BJ (cell line): ENCODE data around the gene MYO10. TPM values are rescaled to one million over a fixed set of nuclear protein-coding genes. Genes with fewer than 3 reads are reported as not detected.

Experiments
- CTCF ChIA-PET: fragments of 350-600 bp; formaldehyde crosslinking; extraction: SDS; loops from one replicate; lab custom pipeline; 2021; ENCODE audit warnings: antibody characterized with exemption, inconsistent platforms; lab: Yijun Ruan, JAX
- POLR2A ChIA-PET: fragments of 300-600 bp; sonication (Branson Sonifier 250); formaldehyde crosslinking; extraction: SDS; loops from one replicate; lab custom pipeline; 2021; ENCODE audit warnings: antibody characterized with exemption; lab: Charles Lee
- DNase-seq: peaks from one replicate; pipeline ENCODE4 v3.0.0-alpha.2; 2011; ENCODE audit warnings: low read depth
- H3K27me3 ChIP-seq: 2 replicates; pipeline ENCODE4 v1.6.0; 2011; ENCODE audit warnings: low read length; ENCODE audit not compliant: control insufficient read depth, insufficient read depth
- H3K36me3 ChIP-seq: 2 replicates; pipeline ENCODE4 v1.5.1; 2011; ENCODE audit warnings: low read length; ENCODE audit not compliant: control insufficient read depth, insufficient read depth
- H3K4me3 ChIP-seq: 2 replicates; pipeline ENCODE4 v1.5.1; 2011; ENCODE audit warnings: low read depth, mild to moderate bottlenecking, control low read depth, low read length
- polyA plus RNA-seq: library from polyadenylated mRNA; depleted of rRNA; stranded (reverse); fragments of >200 nt; gene quantifications from 2 replicates; pipeline ENCODE4 v1.2.3, GENCODE V29; 2011
- TF ChIP-seq, protein P1 (sequence below): IDR thresholded peaks from 2 replicates; pipeline ENCODE4 v1.5.1; 2011; ENCODE audit warnings: low read depth, mild to moderate bottlenecking, control low read depth, inconsistent platforms, low read length, moderate library complexity; ENCODE audit not compliant: insufficient read depth

Gene MYO10
- polyA plus RNA-seq, 1 experiment, result 17.1 TPM

DNA sequence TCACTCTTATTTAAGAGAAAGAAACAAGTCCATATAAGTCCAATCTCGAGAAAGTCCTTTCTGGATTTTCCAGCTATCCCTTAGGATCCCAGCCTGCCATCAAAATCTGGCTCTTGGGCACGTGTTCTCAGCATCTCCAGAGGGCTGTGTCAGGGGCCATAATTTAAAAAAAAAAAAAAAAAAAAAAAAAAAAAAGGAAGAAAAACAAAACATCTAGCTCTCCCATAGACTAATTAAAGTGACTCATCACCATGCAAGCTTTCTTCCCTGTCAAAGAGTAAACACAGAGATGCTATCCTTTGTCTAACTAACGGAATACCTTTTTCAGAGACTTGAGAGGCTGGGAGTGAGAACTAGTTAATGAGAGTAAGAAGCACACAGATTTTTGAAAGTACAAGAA, 44.9 kb upstream of the MYO10 start:
- TF ChIP-seq, protein P1, sequence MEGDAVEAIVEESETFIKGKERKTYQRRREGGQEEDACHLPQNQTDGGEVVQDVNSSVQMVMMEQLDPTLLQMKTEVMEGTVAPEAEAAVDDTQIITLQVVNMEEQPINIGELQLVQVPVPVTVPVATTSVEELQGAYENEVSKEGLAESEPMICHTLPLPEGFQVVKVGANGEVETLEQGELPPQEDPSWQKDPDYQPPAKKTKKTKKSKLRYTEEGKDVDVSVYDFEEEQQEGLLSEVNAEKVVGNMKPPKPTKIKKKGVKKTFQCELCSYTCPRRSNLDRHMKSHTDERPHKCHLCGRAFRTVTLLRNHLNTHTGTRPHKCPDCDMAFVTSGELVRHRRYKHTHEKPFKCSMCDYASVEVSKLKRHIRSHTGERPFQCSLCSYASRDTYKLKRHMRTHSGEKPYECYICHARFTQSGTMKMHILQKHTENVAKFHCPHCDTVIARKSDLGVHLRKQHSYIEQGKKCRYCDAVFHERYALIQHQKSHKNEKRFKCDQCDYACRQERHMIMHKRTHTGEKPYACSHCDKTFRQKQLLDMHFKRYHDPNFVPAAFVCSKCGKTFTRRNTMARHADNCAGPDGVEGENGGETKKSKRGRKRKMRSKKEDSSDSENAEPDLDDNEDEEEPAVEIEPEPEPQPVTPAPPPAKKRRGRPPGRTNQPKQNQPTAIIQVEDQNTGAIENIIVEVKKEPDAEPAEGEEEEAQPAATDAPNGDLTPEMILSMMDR, result no peak
- no peak overlapping the region for H3K4me3 ChIP-seq
- ChIA-PET POLR2A (interaction anchor here (0.6 kb wide), 1 partner anchor 77 kb away, joined by 9 read pairs; no protein-coding TSS in a partner anchor), CTCF (interaction anchor here (1.1 kb wide), 1 partner anchor 210 kb away, joined by 3 read pairs; no protein-coding TSS in a partner anchor)
- H3K27me3 ChIP-seq, result no peaks in the 10 kb centered on the region
- DNase-seq, result no peak
- H3K36me3 ChIP-seq, result no peaks in the 10 kb centered on the region

DNA sequence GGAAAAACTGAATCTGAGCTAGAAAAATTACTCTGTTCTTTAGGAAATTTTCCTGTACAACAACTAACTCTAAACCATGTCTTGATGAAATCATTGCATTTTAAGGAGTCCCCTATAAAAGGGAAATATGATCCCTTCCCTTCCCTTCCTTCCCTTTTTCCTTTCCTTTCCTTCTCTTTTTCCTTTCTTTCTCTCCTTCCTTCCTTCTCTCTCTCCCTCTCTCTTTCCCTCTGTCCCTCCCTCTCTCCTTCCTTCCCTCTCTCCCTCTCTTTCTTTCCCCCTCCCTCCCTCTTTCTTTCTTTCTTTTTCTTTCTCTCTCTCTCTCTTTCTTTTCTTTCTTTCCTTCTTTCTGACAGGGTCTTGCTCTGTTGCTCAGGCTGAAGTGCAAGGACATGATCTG, 42.2 kb upstream of the MYO10 start:
- no peak for DNase-seq
- Histone ChIP-seq H3K36me3 (no peaks in the 10 kb centered on the region; the same call in 1 of the 2 replicates), H3K27me3 (no peaks in the 10 kb centered on the region), H3K4me3 (no peak overlapping the region)
- ChIA-PET POLR2A (no interaction called here), CTCF (no interaction called here)
- TF ChIP-seq, protein P1, result no peak

DNA sequence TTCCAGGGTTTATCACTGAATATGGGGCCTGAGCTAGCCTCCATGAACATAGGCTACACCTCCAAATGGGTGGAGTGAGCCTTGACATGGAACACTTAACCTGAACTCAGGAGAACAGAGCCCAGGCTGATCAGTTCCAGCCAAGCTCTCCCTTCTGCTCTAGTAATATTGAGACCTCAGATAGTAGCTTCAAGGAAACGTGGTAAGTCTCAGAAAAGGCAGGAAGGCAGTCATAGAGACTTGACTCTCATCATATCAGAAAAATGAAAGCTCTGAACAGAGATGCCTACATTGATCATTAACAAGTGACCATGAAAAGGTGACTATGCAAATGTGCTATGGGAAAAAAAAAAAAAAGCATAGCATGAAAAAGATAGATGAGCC, 40.5 kb upstream of the MYO10 start:
- no peaks in the 10 kb centered on the region for H3K27me3 ChIP-seq
- POLR2A ChIA-PET, result no interaction called here
- no peak for DNase-seq
- CTCF ChIA-PET, result no interaction called here
- TF ChIP-seq, protein P1, result no peak
- no peak overlapping the region for H3K4me3 ChIP-seq
- no peaks in the 10 kb centered on the region; the same call in 1 of the 2 replicates for H3K36me3 ChIP-seq

DNA sequence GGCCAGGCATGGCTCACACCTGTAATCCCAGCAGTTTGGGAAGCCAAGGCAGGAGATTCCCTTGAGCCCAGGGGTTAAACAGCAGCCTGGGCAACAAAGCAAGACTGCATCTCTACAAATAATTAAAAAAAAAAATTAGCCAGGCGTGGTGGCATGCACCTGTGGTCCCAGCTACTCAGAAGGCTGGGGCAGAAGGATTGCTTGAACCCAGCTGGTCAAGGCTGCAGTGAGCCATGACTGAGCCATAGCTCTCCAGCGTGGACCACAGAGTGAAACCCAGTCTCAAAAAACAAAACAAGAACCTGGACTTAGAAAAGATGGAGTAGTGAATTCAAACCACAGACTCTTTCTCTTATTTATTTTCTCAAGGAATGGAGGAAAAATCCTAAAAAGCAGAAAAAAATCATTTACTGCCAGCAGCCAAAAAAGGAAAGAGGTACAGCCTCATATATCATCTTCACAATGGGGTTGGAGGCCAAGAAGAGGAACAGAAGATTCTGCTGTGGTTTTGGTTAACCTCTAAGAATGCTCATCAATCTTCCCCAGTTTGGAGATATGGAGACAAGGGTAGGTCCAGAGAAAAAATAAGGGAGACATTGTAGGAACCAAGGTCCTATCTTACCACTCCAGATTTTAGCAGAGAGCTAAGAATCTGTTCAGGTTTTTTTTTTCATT, 40.0 kb upstream of the MYO10 start:
- Histone ChIP-seq H3K36me3 (no peaks in the 10 kb centered on the region; the same call in 1 of the 2 replicates), H3K4me3 (no peak overlapping the region), H3K27me3 (no peaks in the 10 kb centered on the region)
- DNase-seq, result no peak
- TF ChIP-seq, protein P1, result no peak
- ChIA-PET CTCF (no interaction called here), POLR2A (no interaction called here)

DNA sequence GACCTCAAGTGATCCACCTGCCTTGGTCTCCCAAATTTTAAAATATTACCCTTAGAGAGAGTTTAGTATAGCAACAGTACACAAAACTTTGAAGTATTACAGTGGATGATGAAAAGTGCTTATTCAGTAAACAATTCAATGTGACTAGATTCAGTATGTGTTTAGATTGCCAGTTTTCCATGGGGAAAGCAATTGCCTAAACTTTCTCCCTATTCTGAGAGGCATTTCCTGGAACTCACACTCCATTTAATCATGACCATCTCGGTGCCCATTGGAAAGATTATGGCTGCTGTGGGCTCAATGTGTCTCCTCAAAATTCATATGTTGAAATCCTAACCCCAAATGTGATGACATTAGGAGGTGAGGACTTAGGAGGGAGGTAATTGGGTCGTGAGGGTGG, 38.9 kb upstream of the MYO10 start:
- no peak for DNase-seq
- Histone ChIP-seq H3K27me3 (no peaks in the 10 kb centered on the region), H3K4me3 (no peak overlapping the region), H3K36me3 (no peaks in the 10 kb centered on the region; the same call in 1 of the 2 replicates)
- POLR2A ChIA-PET, result no interaction called here
- CTCF ChIA-PET, result no interaction called here
- TF ChIP-seq, protein P1, result no peak
